K562 (cell line): ENCODE measurements around the gene BCO1. TPM values are rescaled to one million over a fixed set of nuclear protein-coding genes. Genes with fewer than 3 reads are reported as not detected.
A peak's percentile ranks its signal among the peaks of the same experiment; 100 is the strongest.

Source experiments
- ATAC-seq: fragments of 200-7000 bp; cut with Tn5 transposase; 3 replicates; pipeline ENCODE4 v1.9.1; 2020; ENCODE audit warnings: moderate library complexity
- BruUV-seq: library from RNA; stranded (reverse); fragments of 400-500 nt; replicated peaks from 2 replicates; lab custom pipeline; 2021; lab: Mats Ljungman, UMichigan
- CTCF ChIA-PET: fragments of 300-600 bp; formaldehyde crosslinking; extraction: SDS; loops from one replicate; lab custom pipeline; 2021; ENCODE audit warnings: low intra/inter-chr PET ratio; lab: Yijun Ruan, JAX
- POLR2A ChIA-PET: fragments of 300-600, 350-650 bp; sonication (Branson Sonifier 250); formaldehyde crosslinking; extraction: SDS; loops from one replicate; lab custom pipeline; 2021; ENCODE audit warnings: antibody characterized with exemption, inconsistent platforms; lab: Yijun Ruan, JAX
- DNase-seq, 4 experiments: peaks; one replicate each; pipeline versions ENCODE4 v3.0.0 to v3.0.0-alpha.2; 2011 to 2018; ENCODE audit warnings: low spot score in 3 of 4, mixed read lengths in 3 of 4; ENCODE audit errors: extremely low read depth in 1 of 4
- FAIRE-seq: peaks from 2 replicates; lab custom pipeline; 2011; peaks lifted over from hg19 to GRCh38; lab: Jason Lieb, UNC
- H2AFZ ChIP-seq: 2 replicates; pipeline ENCODE4 v1.6.0; 2011; ENCODE audit warnings: low read depth, low read length, control low read depth, inconsistent platforms
- H3K27ac ChIP-seq: fragments of 200-600 bp; 3 replicates; pipeline ENCODE4 v1.8.0; 2011; ENCODE audit warnings: low read depth, mild to moderate bottlenecking, control low read depth, inconsistent platforms, low read length, moderate library complexity, mixed read lengths; ENCODE audit errors: extremely low read depth
- H3K27me3 ChIP-seq, 2 experiments: fragments of 300-600 bp in 1 of 2; 2 replicates in 1 of 2; 3 replicates in 1 of 2; pipeline versions ENCODE4 v1.6.0 to v1.8.0; 2011; ENCODE audit warnings: inconsistent platforms in 2 of 2, low read length in 2 of 2, mild to moderate bottlenecking in 1 of 2, mixed read lengths in 1 of 2, moderate library complexity in 1 of 2; ENCODE audit not compliant: control insufficient read depth in 2 of 2, insufficient read depth in 2 of 2
- H3K36me3 ChIP-seq: fragments of 300-600 bp; 3 replicates; pipeline ENCODE4 v1.8.0; 2011; ENCODE audit warnings: mild to moderate bottlenecking, low read length, inconsistent platforms; ENCODE audit not compliant: control insufficient read depth, insufficient read depth
- H3K4me1 ChIP-seq, 2 experiments: fragments of 200-600 bp in 1 of 2; replicated peaks in 1 of 2; 2 replicates in 1 of 2; 3 replicates in 1 of 2; pipeline versions ENCODE4 v1.5.1 to v1.8.0; 2011; ENCODE audit warnings: inconsistent platforms in 2 of 2, low read length in 2 of 2, mild to moderate bottlenecking in 1 of 2, mixed read lengths in 1 of 2, moderate library complexity in 1 of 2; ENCODE audit not compliant: control insufficient read depth in 2 of 2, insufficient read depth in 2 of 2
- H3K4me2 ChIP-seq: 2 replicates; pipeline ENCODE4 v1.6.1; 2011; ENCODE audit warnings: low read length, control low read depth, inconsistent platforms, mixed read lengths; ENCODE audit not compliant: insufficient read depth
- H3K4me3 ChIP-seq: fragments of 200-600 bp; sonication (generic), shearing (Covaris generic); 2 replicates; pipeline ENCODE4 v1.5.1; 2016; ENCODE audit warnings: control low read depth, inconsistent platforms
- H3K79me2 ChIP-seq: fragments of 200-600 bp; 3 replicates; pipeline ENCODE4 v1.8.0; 2011; ENCODE audit warnings: low read length, inconsistent platforms; ENCODE audit not compliant: control insufficient read depth, insufficient read depth
- H3K9ac ChIP-seq, 2 experiments: 2 replicates each; pipeline versions ENCODE4 v1.6.0 to v1.6.1; 2011; ENCODE audit warnings: low read depth in 2 of 2, low read length in 2 of 2, control low read depth in 1 of 2, inconsistent platforms in 1 of 2, mild to moderate bottlenecking in 1 of 2, mixed read lengths in 1 of 2; ENCODE audit not compliant: insufficient read depth in 1 of 2
- H3K9me1 ChIP-seq: one replicate; pipeline ENCODE4 v1.6.0; 2011; ENCODE audit warnings: inconsistent platforms, mild to moderate bottlenecking, low read length, moderate library complexity; ENCODE audit not compliant: control insufficient read depth, insufficient read depth
- H3K9me3 ChIP-seq: replicated peaks from 2 replicates; pipeline ENCODE4 v1.5.1; 2011; ENCODE audit warnings: low read depth, low read length, inconsistent platforms; ENCODE audit not compliant: control insufficient read depth, insufficient read depth
- H4K20me1 ChIP-seq: replicated peaks from 2 replicates; pipeline ENCODE4 v1.6.1; 2011; ENCODE audit warnings: low read length, inconsistent platforms, mixed read lengths; ENCODE audit not compliant: control insufficient read depth, insufficient read depth
- C11orf30 ChIP-seq: fragments of 450-650 bp; IDR thresholded peaks from 2 replicates; pipeline ENCODE4 v1.6.1; 2016; ENCODE audit warnings: low read depth, mild to moderate bottlenecking
- CBFA2T3 ChIP-seq: fragments of 450-650 bp; IDR thresholded peaks from 2 replicates; pipeline ENCODE4 v1.6.1; 2017
- E2F8 ChIP-seq: fragments of 450-650 bp; IDR thresholded peaks from 2 replicates; pipeline ENCODE4 v1.7.1; 2018; ENCODE audit warnings: mild to moderate bottlenecking, low read depth; ENCODE audit not compliant: partially characterized antibody
- GABPB2 ChIP-seq: fragments of 250-450 bp; sonication (Bioruptor Pico); conservative IDR thresholded peaks from 2 replicates; pipeline ENCODE4 v1.5.1; 2021; ENCODE audit warnings: mild to moderate bottlenecking
- GTF2A2 ChIP-seq: IDR thresholded peaks from 2 replicates; pipeline ENCODE4 v1.6.1; 2016; ENCODE audit warnings: mild to moderate bottlenecking, missing genetic modification characterization, missing compliant biosample characterization
- HNRNPUL1 ChIP-seq: fragments of 200-400 bp; formaldehyde crosslinking; IDR thresholded peaks from 2 replicates; pipeline ENCODE4 v1.6.1; 2017; ENCODE audit warnings: low read length
- MAFG ChIP-seq: fragments of 450-650 bp; conservative IDR thresholded peaks from 2 replicates; pipeline ENCODE4 v1.6.1; 2016; ENCODE audit warnings: missing genetic modification characterization, missing compliant biosample characterization
- MAFK ChIP-seq: IDR thresholded peaks from 2 replicates; pipeline ENCODE4 v1.6.1; 2011; ENCODE audit warnings: low read length, improper control_type of control experiment
- MECOM ChIP-seq: fragments of 250-450 bp; sonication (Bioruptor Pico); IDR thresholded peaks from 2 replicates; pipeline ENCODE4 v1.8.0; 2022; ENCODE audit warnings: inconsistent platforms
- MEIS2 ChIP-seq: fragments of 450-650 bp; IDR thresholded peaks from 2 replicates; pipeline ENCODE4 v1.6.1; 2014; ENCODE audit warnings: mild to moderate bottlenecking; ENCODE audit not compliant: partially characterized antibody
- PRMT5 ChIP-seq: sonication (generic); formaldehyde crosslinking; IDR thresholded peaks from 2 replicates; pipeline ENCODE4 v1.5.0; 2020; ENCODE audit warnings: missing genetic modification reagents
- THAP12 ChIP-seq: fragments of 250-450 bp; sonication (Bioruptor Pico); IDR thresholded peaks from 2 replicates; pipeline ENCODE4 v1.9.0; 2021; ENCODE audit warnings: mild to moderate bottlenecking, inconsistent platforms
- YBX1 ChIP-seq: fragments of 450-650 bp; IDR thresholded peaks from 2 replicates; pipeline ENCODE4 v1.7.1; 2016; ENCODE audit warnings: mild to moderate bottlenecking
- ZNF224 ChIP-seq: sonication (generic); formaldehyde crosslinking; IDR thresholded peaks from 2 replicates; pipeline ENCODE4 v1.8.0; 2022; ENCODE audit warnings: mild to moderate bottlenecking, missing genetic modification reagents
- ZNF316 ChIP-seq: fragments of 450-650 bp; IDR thresholded peaks from 2 replicates; pipeline ENCODE4 v1.6.1; 2016
- ZNF347 ChIP-seq: fragments of 450-650 bp; formaldehyde crosslinking; IDR thresholded peaks from 2 replicates; pipeline ENCODE4 v1.4.0; 2020; ENCODE audit warnings: low read depth, mild to moderate bottlenecking, moderate library complexity
- ZNF431 ChIP-seq: sonication (generic); formaldehyde crosslinking; IDR thresholded peaks from 2 replicates; pipeline ENCODE4 v1.8.0; 2022; ENCODE audit warnings: mild to moderate bottlenecking, missing genetic modification reagents
- ZNF655 ChIP-seq: fragments of 250-450 bp; sonication (Bioruptor Pico); IDR thresholded peaks from 2 replicates; pipeline ENCODE4 v1.5.0; 2021
- WGBS: fragments of 100-300 bp; shearing (Covaris generic); methylation state at CpG from one replicate; pipeline ENCODE4 v1.1.6; 2016; ENCODE audit warnings: low coverage, mixed read lengths; ENCODE audit not compliant: insufficient coverage; ENCODE audit errors: missing lambda C conversion rate; 5-methylcytosine and 5-hydroxymethylcytosine counted together
- in situ Hi-C: fragments of 300-500 bp; cut with MboI; formaldehyde crosslinking; loops from 4 replicates; pipeline ENCODE4 v1.15.0; 2018; ENCODE audit warnings: inconsistent platforms, mixed read lengths
- intact Hi-C: fragments of 100-400 bp; cut with micrococcal nuclease; formaldehyde crosslinking; loops from 2 replicates; pipeline ENCODE4 v1.14.2; 2022
- polyA plus RNA-seq, 8 experiments: library from polyadenylated mRNA; depleted of rRNA in 4 of 8; stranded (reverse) in 5 of 8; unstranded in 3 of 8; fragments of >200 nt; fragmentation: Nextera tagmentation in 2 of 8; fragmentation: Illumina TruSeq in 1 of 8; extraction: Ambion mirVana in 2 of 8; extraction: Trizol in 1 of 8; gene quantifications; 2 replicates each; pipeline versions ENCODE4 v1.2.1 to v1.2.3, GENCODE V29; 2011 to 2014; ENCODE audit warnings: inconsistent platforms in 1 of 8, missing spikeins in 1 of 8
- total RNA-seq, 7 experiments: library from RNA; depleted of rRNA in 6 of 7; stranded (reverse); fragments of >200 nt in 6 of 7; fragmentation: Illumina TruSeq in 2 of 7; extraction: Trizol in 2 of 7; gene quantifications; 2 replicates each; pipeline versions ENCODE4 v1.2.1 to v1.2.3, GENCODE V29; 2011 to 2021; ENCODE audit warnings: low replicate concordance in 1 of 7

Gene BCO1
- total and polyA plus RNA-seq, 9 of the 15 experiments (the other 6 are each of a cell fraction or from before 2014, with no cell fraction given), result not detected

- peaks cover 40 to 73% of the 10 kb centered on the region in 2 experiments for H3K27me3 ChIP-seq
- H3K79me2 ChIP-seq, result no peaks in the 10 kb centered on the region
- H3K9me1 ChIP-seq, result no peaks in the 10 kb centered on the region
- 2% methylated on average over 9 of the region's 9 CpGs for WGBS
- DNase-seq, result no peak
- no peak overlapping the region for H3K4me3 ChIP-seq
- ChIA-PET CTCF (interaction anchor here (0.6 to 0.7 kb wide), 2 partner anchors 25 to 170 kb away, joined by 3 to 5 read pairs; no protein-coding TSS in a partner anchor), POLR2A (interaction anchor here (0.8 to 1.2 kb wide), 3 partner anchors 23 to 575 kb away, joined by 3 read pairs; no protein-coding TSS in a partner anchor)
- H2AFZ ChIP-seq, result no peak overlapping the region
- no peaks in the 10 kb centered on the region; the same call in 1 of the 2 replicates for H3K9me3 ChIP-seq
- BruUV-seq, result no TSS peak
- ATAC-seq, result no peak
- H3K36me3 ChIP-seq, result no peaks in the 10 kb centered on the region
- intact Hi-C loops (no loop called here), in situ Hi-C loops (no loop called here)
- no peak overlapping the region for H3K4me2 ChIP-seq
- H3K9ac ChIP-seq, result no peak overlapping the region
- H3K27ac ChIP-seq, result no peak overlapping the region
- no peaks in the 10 kb centered on the region for H4K20me1 ChIP-seq
- no peak for FAIRE-seq
- H3K4me1 ChIP-seq, result no peaks in the 10 kb centered on the region; a peak in 1 of 5 replicates
- peak; percentile 69 for TF ChIP-seq C11orf30
- TF ChIP-seq MECOM (CRISPR knock-in tag), result no peak
- TF ChIP-seq GABPB2 (CRISPR knock-in tag), result no peak
- no peak for TF ChIP-seq ZNF431 (CRISPR knock-in tag)
- TF ChIP-seq PRMT5, result no peak
- TF ChIP-seq ZNF655, result no peak
- TF ChIP-seq E2F8, result no peak
- no peak for TF ChIP-seq CBFA2T3
- TF ChIP-seq HNRNPUL1, result no peak
- TF ChIP-seq YBX1, result no peak
- TF ChIP-seq MEIS2, result no peak
- TF ChIP-seq MAFK, result peak; percentile 45; the same call in 1 of the 2 replicates
- TF ChIP-seq ZNF316, result peak; percentile 75
- TF ChIP-seq ZNF224, result no peak
- peak; percentile 42; the same call in 1 of the 2 replicates for TF ChIP-seq MAFG (tag)
- no peak for TF ChIP-seq ZNF347 (CRISPR knock-in tag)
- TF ChIP-seq GTF2A2 (tag), result no peak
- TF ChIP-seq THAP12 (CRISPR knock-in tag), result no peak
These were observed 1.1 kb downstream of the BCO1 start for GRCh38 chr16:81239367-81240121.
